ENCODE data around the gene GSKIP. TPM values are rescaled to one million over a fixed set of nuclear protein-coding genes. Genes with fewer than 3 reads are reported as not detected.

Gene GSKIP
- total and polyA plus RNA-seq, 4 experiments from 2014 or later, result 24.3 to 52.4 (median 31.8) TPM

- peaks cover 0 to 2% (median 0%) of the 10 kb centered on the region in 8 donors for H3K9me3 Mint-ChIP-seq
- CTCF ChIA-PET (ENCODE audit: partially characterized antibody), result no interaction called here
- H3K9me3 ChIP-seq (ENCODE audit: control insufficient read depth in 1 of 2, low read length in 2 of 2), result no peaks in the 10 kb centered on the region
- no peaks in the 10 kb centered on the region for H3K4me1 ChIP-seq (ENCODE audit: insufficient read depth, low read length)
- H3K36me3 ChIP-seq (ENCODE audit: insufficient read depth, low read length), result no peaks in the 10 kb centered on the region
- intact Hi-C loops (cut with micrococcal nuclease), result no loop called here
- no peaks in the 10 kb centered on the region for H3K27me3 Mint-ChIP-seq
- peaks cover 6 to 17% of the 10 kb centered on the region in 2 donors for H3K36me3 Mint-ChIP-seq
- POLR2A ChIA-PET (ENCODE audit: partially characterized antibody), result interaction anchor here (0.6 kb wide), 1 partner anchor 68 kb away, joined by 3 read pairs; no protein-coding TSS in a partner anchor
- H3K27ac ChIP-seq (ENCODE audit: low read depth, low read length), result no peak overlapping the region
- H3K4me3 Mint-ChIP-seq, result no peak overlapping the region
- no peak overlapping the region for H3K4me3 ChIP-seq (ENCODE audit: low read length in 2 of 2)
- H3K27me3 ChIP-seq (ENCODE audit: insufficient read depth, low read length), result no peaks in the 10 kb centered on the region
- DNase-seq, result no peak
- no peak overlapping the region for H3K27ac Mint-ChIP-seq
- peaks cover 8 to 17% (median 9%) of the 10 kb centered on the region in 4 donors for H3K4me1 Mint-ChIP-seq
These were observed 10.2 kb downstream of the GSKIP start for GRCh38 chr14:96373538-96373937.

- H3K4me3 Mint-ChIP-seq, result no peak overlapping the region
- no peaks in the 10 kb centered on the region for H3K9me3 Mint-ChIP-seq
- Histone ChIP-seq H3K27ac (ENCODE audit: low read depth, low read length) (no peak overlapping the region), H3K36me3 (ENCODE audit: insufficient read depth, low read length) (no peaks in the 10 kb centered on the region), H3K9me3 (ENCODE audit: control insufficient read depth in 1 of 2, low read length in 2 of 2) (no peaks in the 10 kb centered on the region), H3K4me1 (ENCODE audit: insufficient read depth, low read length) (no peaks in the 10 kb centered on the region), H3K4me3 (ENCODE audit: low read length in 2 of 2) (no peak overlapping the region), H3K27me3 (ENCODE audit: insufficient read depth, low read length) (no peaks in the 10 kb centered on the region)
- intact Hi-C loops (cut with micrococcal nuclease), result no loop called here
- no peak overlapping the region for H3K27ac Mint-ChIP-seq
- H3K36me3 Mint-ChIP-seq, result peaks cover 3 to 14% of the 10 kb centered on the region in 2 donors
- ChIA-PET POLR2A (ENCODE audit: partially characterized antibody) (no interaction called here), CTCF (ENCODE audit: partially characterized antibody) (no interaction called here)
- no peaks in the 10 kb centered on the region for H3K27me3 Mint-ChIP-seq
- DNase-seq, result no peak
- peaks cover 0 to 4% (median under 1%) of the 10 kb centered on the region in 4 donors for H3K4me1 Mint-ChIP-seq
These were observed 12.8 kb downstream of the GSKIP start for GRCh38 chr14:96376093-96376492.

GRCh38 chr14:96380735-96381134, 17.4 kb downstream of the GSKIP start:
- Histone ChIP-seq H3K4me3 (ENCODE audit: low read length in 2 of 2) (no peak overlapping the region), H3K27ac (ENCODE audit: low read depth, low read length) (no peak overlapping the region), H3K4me1 (ENCODE audit: insufficient read depth, low read length) (no peaks in the 10 kb centered on the region), H3K9me3 (ENCODE audit: control insufficient read depth in 1 of 2, low read length in 2 of 2) (no peaks in the 10 kb centered on the region), H3K36me3 (ENCODE audit: insufficient read depth, low read length) (peaks cover 20% of the 10 kb centered on the region), H3K27me3 (ENCODE audit: insufficient read depth, low read length) (no peaks in the 10 kb centered on the region)
- intact Hi-C loops (cut with micrococcal nuclease), result no loop called here
- Mint-ChIP-seq H3K4me3 (no peak overlapping the region), H3K27me3 (no peaks in the 10 kb centered on the region), H3K27ac (no peak overlapping the region), H3K9me3 (no peaks in the 10 kb centered on the region), H3K4me1 (no peaks in the 10 kb centered on the region), H3K36me3 (peaks cover 30 to 31% of the 10 kb centered on the region in 2 donors)
- DNase-seq, result no peak
- ChIA-PET CTCF (ENCODE audit: partially characterized antibody) (interaction anchor here (0.9 to 1.1 kb wide), 2 partner anchors 17 to 37 kb away, joined by 3 read pairs; no protein-coding TSS in a partner anchor), POLR2A (ENCODE audit: partially characterized antibody) (interaction anchor here (2.0 kb wide), 1 partner anchor 11 kb away, joined by 8 read pairs; the partner anchor contains the start of gene AK7)

DNA sequence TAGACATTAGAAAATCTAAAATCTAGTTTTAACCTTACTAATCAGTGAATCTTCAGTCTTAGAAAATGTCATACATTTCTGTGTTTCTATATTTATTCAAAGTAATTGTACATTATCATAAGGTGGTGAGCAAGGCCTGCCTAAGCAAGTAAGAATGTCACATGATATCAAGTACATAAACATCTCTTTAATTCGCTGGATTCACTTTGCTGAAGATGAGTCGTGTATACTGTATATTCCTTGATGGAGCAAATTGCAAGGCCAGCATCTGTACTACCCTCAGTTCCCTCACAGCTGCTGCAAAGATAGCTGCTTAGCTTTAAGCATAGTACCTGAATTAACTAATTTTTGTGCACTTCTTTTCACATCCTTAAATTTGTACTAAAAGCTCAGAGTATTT, 20.1 kb downstream of the GSKIP start:
- CTCF ChIA-PET (ENCODE audit: partially characterized antibody), result no interaction called here

GRCh38 chr14:96384053-96384452, 20.7 kb downstream of the GSKIP start:
- no peaks in the 10 kb centered on the region for H3K27me3 Mint-ChIP-seq
- no peaks in the 10 kb centered on the region for H3K9me3 Mint-ChIP-seq
- H3K4me1 Mint-ChIP-seq, result no peaks in the 10 kb centered on the region
- DNase-seq, result no peak
- no peaks in the 10 kb centered on the region for H3K4me1 ChIP-seq (ENCODE audit: insufficient read depth, low read length)
- POLR2A ChIA-PET (ENCODE audit: partially characterized antibody), result interaction anchor here (0.6 kb wide), 1 partner anchor 945 kb away, joined by 3 read pairs; no protein-coding TSS in a partner anchor
- H3K36me3 Mint-ChIP-seq, result peaks cover 35 to 36% of the 10 kb centered on the region in 2 donors
- H3K9me3 ChIP-seq (ENCODE audit: control insufficient read depth in 1 of 2, low read length in 2 of 2), result no peaks in the 10 kb centered on the region
- CTCF ChIA-PET (ENCODE audit: partially characterized antibody), result no interaction called here
- H3K4me3 ChIP-seq (ENCODE audit: low read length in 2 of 2), result no peak overlapping the region
- no peaks in the 10 kb centered on the region for H3K27me3 ChIP-seq (ENCODE audit: insufficient read depth, low read length)
- intact Hi-C loops (cut with micrococcal nuclease), result no loop called here
- no peak overlapping the region for H3K27ac ChIP-seq (ENCODE audit: low read depth, low read length)
- peaks cover 22% of the 10 kb centered on the region for H3K36me3 ChIP-seq (ENCODE audit: insufficient read depth, low read length)
- H3K4me3 Mint-ChIP-seq, result no peak overlapping the region
- H3K27ac Mint-ChIP-seq, result no peak overlapping the region

More for the DNA sequence above, 20.1 kb downstream of the GSKIP start:
- Histone ChIP-seq H3K27ac (ENCODE audit: low read depth, low read length) (no peak overlapping the region), H3K36me3 (ENCODE audit: insufficient read depth, low read length) (peaks cover 22% of the 10 kb centered on the region), H3K27me3 (ENCODE audit: insufficient read depth, low read length) (no peaks in the 10 kb centered on the region), H3K4me3 (ENCODE audit: low read length in 2 of 2) (no peak overlapping the region), H3K4me1 (ENCODE audit: insufficient read depth, low read length) (no peaks in the 10 kb centered on the region), H3K9me3 (ENCODE audit: control insufficient read depth in 1 of 2, low read length in 2 of 2) (no peaks in the 10 kb centered on the region)
- no peak overlapping the region for H3K27ac Mint-ChIP-seq
- no peak for DNase-seq
- POLR2A ChIA-PET (ENCODE audit: partially characterized antibody), result interaction anchor here (1.4 kb wide), 1 partner anchor 8 kb away, joined by 3 read pairs; no protein-coding TSS in a partner anchor
- intact Hi-C loops (cut with micrococcal nuclease), result no loop called here
- H3K4me3 Mint-ChIP-seq, result no peak overlapping the region
- H3K27me3 Mint-ChIP-seq, result no peaks in the 10 kb centered on the region
- peaks cover 35 to 36% of the 10 kb centered on the region in 2 donors for H3K36me3 Mint-ChIP-seq
- H3K4me1 Mint-ChIP-seq, result no peaks in the 10 kb centered on the region
- H3K9me3 Mint-ChIP-seq, result no peaks in the 10 kb centered on the region

GRCh38 chr14:96384740-96385139, 21.4 kb downstream of the GSKIP start:
- no peaks in the 10 kb centered on the region for H3K9me3 ChIP-seq (ENCODE audit: control insufficient read depth in 1 of 2, low read length in 2 of 2)
- H3K27ac Mint-ChIP-seq, result no peak overlapping the region
- H3K4me3 Mint-ChIP-seq, result no peak overlapping the region
- no peak for DNase-seq
- no peaks in the 10 kb centered on the region for H3K9me3 Mint-ChIP-seq
- H3K27me3 ChIP-seq (ENCODE audit: insufficient read depth, low read length), result no peaks in the 10 kb centered on the region
- H3K27ac ChIP-seq (ENCODE audit: low read depth, low read length), result no peak overlapping the region
- H3K36me3 ChIP-seq (ENCODE audit: insufficient read depth, low read length), result peaks cover 22% of the 10 kb centered on the region
- CTCF ChIA-PET (ENCODE audit: partially characterized antibody), result interaction anchor here (1.0 kb wide), 1 partner anchor 84 kb away, joined by 4 read pairs; no protein-coding TSS in a partner anchor
- H3K27me3 Mint-ChIP-seq, result no peaks in the 10 kb centered on the region
- H3K36me3 Mint-ChIP-seq, result peaks cover 35 to 36% of the 10 kb centered on the region in 2 donors
- no peak overlapping the region for H3K4me3 ChIP-seq (ENCODE audit: low read length in 2 of 2)
- POLR2A ChIA-PET (ENCODE audit: partially characterized antibody), result interaction anchor here (0.6 to 0.7 kb wide), 2 partner anchors 21 to 946 kb away, joined by 3 read pairs; partner anchors contain the start of gene GSKIP
- no peaks in the 10 kb centered on the region for H3K4me1 ChIP-seq (ENCODE audit: insufficient read depth, low read length)
- no peaks in the 10 kb centered on the region for H3K4me1 Mint-ChIP-seq
- intact Hi-C loops (cut with micrococcal nuclease), result no loop called here

DNA sequence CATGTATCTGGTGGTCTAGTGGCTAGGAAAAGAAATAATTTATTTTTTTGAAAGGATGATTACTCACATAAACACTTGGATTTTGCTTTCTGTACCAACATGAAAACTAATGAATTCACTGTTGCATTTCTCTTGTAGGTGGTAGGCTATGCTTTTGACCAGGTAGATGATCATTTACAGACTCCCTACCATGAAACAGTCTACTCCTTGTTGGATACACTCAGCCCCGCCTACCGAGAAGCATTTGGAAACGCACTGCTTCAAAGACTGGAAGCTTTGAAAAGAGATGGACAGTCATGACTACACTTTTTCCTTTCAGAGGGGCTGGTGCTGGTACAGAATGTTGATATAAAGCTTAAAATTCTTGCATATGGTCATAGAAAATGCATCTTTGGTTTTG, 22.1 kb downstream of the GSKIP start:
- DNase-seq, result no peak
- H3K4me1 Mint-ChIP-seq, result no peaks in the 10 kb centered on the region
- Histone ChIP-seq H3K36me3 (ENCODE audit: insufficient read depth, low read length) (peaks cover 22% of the 10 kb centered on the region), H3K4me1 (ENCODE audit: insufficient read depth, low read length) (no peaks in the 10 kb centered on the region), H3K4me3 (ENCODE audit: low read length in 2 of 2) (no peak overlapping the region), H3K9me3 (ENCODE audit: control insufficient read depth in 1 of 2, low read length in 2 of 2) (no peaks in the 10 kb centered on the region), H3K27me3 (ENCODE audit: insufficient read depth, low read length) (no peaks in the 10 kb centered on the region), H3K27ac (ENCODE audit: low read depth, low read length) (no peak overlapping the region)
- H3K27ac Mint-ChIP-seq, result no peak overlapping the region
- no peaks in the 10 kb centered on the region for H3K9me3 Mint-ChIP-seq
- intact Hi-C loops (cut with micrococcal nuclease), result no loop called here
- peaks cover 35 to 36% of the 10 kb centered on the region in 2 donors for H3K36me3 Mint-ChIP-seq
- CTCF ChIA-PET (ENCODE audit: partially characterized antibody), result interaction anchor here (1.0 kb wide), 1 partner anchor 85 kb away, joined by 4 read pairs; no protein-coding TSS in a partner anchor
- H3K4me3 Mint-ChIP-seq, result no peak overlapping the region
- no peaks in the 10 kb centered on the region for H3K27me3 Mint-ChIP-seq
- POLR2A ChIA-PET (ENCODE audit: partially characterized antibody), result interaction anchor here (0.7 kb wide), 1 partner anchor 21 kb away, joined by 3 read pairs; the partner anchor contains the start of gene GSKIP
